Prostate gland (tissue), 2 donors: ENCODE results near the gene WNK1.

ENCODE experiments used
- POLR2AphosphoS5 ChIP-seq: sonication (generic); formaldehyde crosslinking; IDR thresholded peaks from one replicate; pipeline ENCODE4 v1.6.1; 2017; ENCODE audit warnings: antibody characterized with exemption
- TF ChIP-seq, protein P1 (sequence below), 4 experiments: fragments of 200-600 bp in 2 of 4; fragments of 450-650 bp in 2 of 4; sonication (generic) in 2 of 4; IDR thresholded peaks; 1 replicate in 3 of 4; 2 replicates in 1 of 4; pipeline ENCODE4 v1.5.1; 2016 to 2019; ENCODE audit warnings: antibody characterized with exemption in 4 of 4, mild to moderate bottlenecking in 2 of 4, moderate library complexity in 2 of 4

DNA sequence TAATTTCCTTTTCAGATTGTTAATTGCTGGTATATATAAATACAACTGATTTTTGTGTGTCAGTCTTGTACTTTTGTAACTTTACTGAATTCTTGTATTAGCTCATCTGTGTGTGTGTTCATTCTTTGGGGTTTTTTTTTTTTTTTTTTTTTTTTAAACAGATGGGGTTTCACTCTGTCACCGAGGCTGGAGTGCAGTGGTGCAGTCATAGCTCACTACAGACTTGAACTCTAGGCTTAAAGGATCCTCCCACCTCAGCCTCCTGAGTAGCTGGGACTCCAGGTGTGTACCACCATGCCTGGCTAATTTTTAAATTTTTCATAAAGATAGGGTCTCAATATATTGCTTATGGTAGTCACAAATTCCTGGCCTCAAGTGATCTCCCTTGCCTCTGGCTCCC lies 68.0 kb downstream of the WNK1 start:
- TF ChIP-seq, protein P1, sequence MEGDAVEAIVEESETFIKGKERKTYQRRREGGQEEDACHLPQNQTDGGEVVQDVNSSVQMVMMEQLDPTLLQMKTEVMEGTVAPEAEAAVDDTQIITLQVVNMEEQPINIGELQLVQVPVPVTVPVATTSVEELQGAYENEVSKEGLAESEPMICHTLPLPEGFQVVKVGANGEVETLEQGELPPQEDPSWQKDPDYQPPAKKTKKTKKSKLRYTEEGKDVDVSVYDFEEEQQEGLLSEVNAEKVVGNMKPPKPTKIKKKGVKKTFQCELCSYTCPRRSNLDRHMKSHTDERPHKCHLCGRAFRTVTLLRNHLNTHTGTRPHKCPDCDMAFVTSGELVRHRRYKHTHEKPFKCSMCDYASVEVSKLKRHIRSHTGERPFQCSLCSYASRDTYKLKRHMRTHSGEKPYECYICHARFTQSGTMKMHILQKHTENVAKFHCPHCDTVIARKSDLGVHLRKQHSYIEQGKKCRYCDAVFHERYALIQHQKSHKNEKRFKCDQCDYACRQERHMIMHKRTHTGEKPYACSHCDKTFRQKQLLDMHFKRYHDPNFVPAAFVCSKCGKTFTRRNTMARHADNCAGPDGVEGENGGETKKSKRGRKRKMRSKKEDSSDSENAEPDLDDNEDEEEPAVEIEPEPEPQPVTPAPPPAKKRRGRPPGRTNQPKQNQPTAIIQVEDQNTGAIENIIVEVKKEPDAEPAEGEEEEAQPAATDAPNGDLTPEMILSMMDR (IDR thresholded peaks at IDR 0.05) = no peak
- TF ChIP-seq POLR2AphosphoS5 = no peak
